HuH-7 (cell line): Measurements from ENCODE around the gene HS3ST6.
"Not testable (repeated sequence)": the region's sequence is repeated elsewhere in the genome, so short reads cannot be mapped to it uniquely, and the experiment has no call there.

ENCODE experiments used
- DNase-seq: peaks from one replicate; pipeline ENCODE4 v3.0.0; 2011; ENCODE audit warnings: low spot score

Gene HS3ST6

GRCh38 chr16:1946495-1947368 is 28.5 kb upstream of the HS3ST6 start:
- no peak for DNase-seq

- no peak for DNase-seq
Measured at GRCh38 chr16:1945559-1946391, 27.6 kb upstream of the HS3ST6 start.

GRCh38 chr16:1944612-1945199 is 26.5 kb upstream of the HS3ST6 start:
- no peak for DNase-seq

- DNase-seq = peak; percentile 98
Measured at GRCh38 chr16:1942810-1943726, 24.9 kb upstream of the HS3ST6 start, which contains the start of gene MSRB1. Gene MSRB1 (minus strand): TSS chr16:1943199. CDS start chr16:1943156, 43 bp downstream.

GRCh38 chr16:1942047-1942809 is 24.0 kb upstream of the HS3ST6 start:
- DNase-seq = no peak

GRCh38 chr16:1941162-1942046 is 23.2 kb upstream of the HS3ST6 start:
- peak; percentile 72 for DNase-seq

GRCh38 chr16:1940273-1941161 is 22.3 kb upstream of the HS3ST6 start:
- no peak for DNase-seq

- not testable (repeated sequence) for DNase-seq
Measured at GRCh38 chr16:1939833-1940232, 21.6 kb upstream of the HS3ST6 start.

GRCh38 chr16:1938910-1939309 is 20.7 kb upstream of the HS3ST6 start:
- no peak for DNase-seq

GRCh38 chr16:1938316-1938715 is 20.1 kb upstream of the HS3ST6 start:
- DNase-seq = no peak

GRCh38 chr16:1936945-1937479 is 18.8 kb upstream of the HS3ST6 start:
- no peak for DNase-seq

- no peak for DNase-seq
Measured at GRCh38 chr16:1933097-1933661, 15.0 kb upstream of the HS3ST6 start.

- DNase-seq = no peak
Measured at GRCh38 chr16:1932050-1933028, 14.1 kb upstream of the HS3ST6 start.

- no peak for DNase-seq
Measured at GRCh38 chr16:1930338-1930720, 12.1 kb upstream of the HS3ST6 start.

- DNase-seq = peak; percentile 93
Measured at GRCh38 chr16:1929578-1930337, 11.5 kb upstream of the HS3ST6 start.

GRCh38 chr16:1929105-1929504 is 10.9 kb upstream of the HS3ST6 start:
- peak; percentile 72 for DNase-seq
